ENCODE results near the gene BLOC1S1.

DNA sequence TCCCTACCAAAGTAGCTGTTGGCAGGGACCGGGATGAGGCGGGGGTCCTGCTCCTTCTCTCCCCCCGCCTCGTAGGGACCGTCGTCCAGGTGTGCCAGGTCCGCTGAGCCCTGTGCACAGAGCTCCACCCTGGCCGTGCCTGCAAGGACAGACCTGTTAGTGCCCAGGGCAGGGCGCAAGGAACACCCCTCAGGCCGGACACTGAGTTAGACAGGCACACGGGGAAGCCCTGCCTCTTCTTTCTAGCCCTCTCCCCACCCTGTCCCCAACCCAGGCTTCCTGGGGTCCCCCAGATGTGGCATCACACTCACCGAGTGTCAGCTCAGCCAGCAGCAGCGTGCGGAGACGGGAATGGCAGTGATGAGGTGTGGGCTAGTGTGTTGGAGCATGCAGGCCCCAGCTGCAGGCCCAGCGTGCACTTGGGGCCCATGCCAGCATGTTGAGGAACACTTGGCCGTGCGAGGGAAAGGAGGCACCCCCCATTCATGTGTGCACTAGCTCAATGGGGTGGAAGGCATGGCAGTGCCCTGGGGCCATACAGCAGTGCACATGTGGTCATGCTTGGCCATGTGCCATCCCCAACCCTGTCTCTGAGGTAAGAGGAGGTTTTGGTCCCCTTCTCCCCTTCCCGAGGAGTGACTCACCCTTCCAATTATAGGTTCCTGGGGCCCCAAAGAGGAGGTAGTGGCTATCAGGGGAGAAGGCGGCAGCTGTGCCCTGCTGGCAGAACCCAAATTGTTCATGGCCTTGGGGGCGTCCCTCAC, 15.4 kb upstream of the BLOC1S1 start:
- TF ChIP-seq, protein P1, sequence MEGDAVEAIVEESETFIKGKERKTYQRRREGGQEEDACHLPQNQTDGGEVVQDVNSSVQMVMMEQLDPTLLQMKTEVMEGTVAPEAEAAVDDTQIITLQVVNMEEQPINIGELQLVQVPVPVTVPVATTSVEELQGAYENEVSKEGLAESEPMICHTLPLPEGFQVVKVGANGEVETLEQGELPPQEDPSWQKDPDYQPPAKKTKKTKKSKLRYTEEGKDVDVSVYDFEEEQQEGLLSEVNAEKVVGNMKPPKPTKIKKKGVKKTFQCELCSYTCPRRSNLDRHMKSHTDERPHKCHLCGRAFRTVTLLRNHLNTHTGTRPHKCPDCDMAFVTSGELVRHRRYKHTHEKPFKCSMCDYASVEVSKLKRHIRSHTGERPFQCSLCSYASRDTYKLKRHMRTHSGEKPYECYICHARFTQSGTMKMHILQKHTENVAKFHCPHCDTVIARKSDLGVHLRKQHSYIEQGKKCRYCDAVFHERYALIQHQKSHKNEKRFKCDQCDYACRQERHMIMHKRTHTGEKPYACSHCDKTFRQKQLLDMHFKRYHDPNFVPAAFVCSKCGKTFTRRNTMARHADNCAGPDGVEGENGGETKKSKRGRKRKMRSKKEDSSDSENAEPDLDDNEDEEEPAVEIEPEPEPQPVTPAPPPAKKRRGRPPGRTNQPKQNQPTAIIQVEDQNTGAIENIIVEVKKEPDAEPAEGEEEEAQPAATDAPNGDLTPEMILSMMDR (IDR thresholded peaks at IDR 0.05): no peak
- no peak for TF ChIP-seq POLR2A (IDR thresholded peaks at IDR 0.05)
